HepG2 (cell line): ENCODE results near the gene L3MBTL4. TPM values are rescaled to one million over a fixed set of nuclear protein-coding genes. Genes with fewer than 3 reads are reported as not detected.
A peak's percentile ranks its signal among the peaks of the same experiment; 100 is the strongest.

Source experiments
- ARID2 ChIP-seq: sonication (generic); formaldehyde crosslinking; IDR thresholded peaks from 2 replicates; pipeline ENCODE4 v1.8.1; 2022; ENCODE audit warnings: mild to moderate bottlenecking, missing genetic modification reagents, borderline replicate concordance
- KDM2A ChIP-seq: sonication (generic); formaldehyde crosslinking; IDR thresholded peaks from 2 replicates; pipeline ENCODE4 v1.4.0; 2020; ENCODE audit warnings: low read depth, missing genetic modification reagents, borderline replicate concordance
- KDM5A ChIP-seq: fragments of 200-600 bp; sonication (generic); IDR thresholded peaks from 2 replicates; pipeline ENCODE4 v1.7.0; 2018; ENCODE audit warnings: antibody characterized with exemption, mild to moderate bottlenecking, low read length, borderline replicate concordance
- KDM6A ChIP-seq: IDR thresholded peaks from 2 replicates; pipeline ENCODE4 v1.6.1; 2016; ENCODE audit warnings: low read depth
- NR2F2 ChIP-seq: IDR thresholded peaks from 2 replicates; pipeline ENCODE4 v1.6.1; 2012; ENCODE audit warnings: low read depth, inconsistent platforms, borderline replicate concordance
- ONECUT2 ChIP-seq: sonication (generic); formaldehyde crosslinking; IDR thresholded peaks from 2 replicates; pipeline ENCODE4 v1.4.0; 2020; ENCODE audit warnings: missing genetic modification reagents
- PITX1 ChIP-seq: sonication (generic); formaldehyde crosslinking; IDR thresholded peaks from 2 replicates; pipeline ENCODE4 v1.5.1; 2020; ENCODE audit warnings: mild to moderate bottlenecking, missing genetic modification reagents
- REL ChIP-seq: sonication (generic); formaldehyde crosslinking; conservative IDR thresholded peaks from 2 replicates; pipeline ENCODE4 v1.8.0; 2022; ENCODE audit warnings: mild to moderate bottlenecking, missing genetic modification reagents, moderate library complexity
- SMAD3 ChIP-seq: sonication (generic); formaldehyde crosslinking; IDR thresholded peaks from 2 replicates; pipeline ENCODE4 v1.4.0; 2020; ENCODE audit warnings: missing genetic modification reagents
- ZBTB3 ChIP-seq: sonication (generic); formaldehyde crosslinking; IDR thresholded peaks from 2 replicates; pipeline ENCODE4 v1.4.0; 2020; ENCODE audit warnings: low read depth, mild to moderate bottlenecking, moderate library complexity, missing genetic modification reagents, borderline replicate concordance
- ZBTB7A ChIP-seq: sonication (generic); formaldehyde crosslinking; IDR thresholded peaks from 2 replicates; pipeline ENCODE4 v1.8.0; 2022; ENCODE audit warnings: mild to moderate bottlenecking, missing genetic modification reagents
- ZEB1 ChIP-seq: IDR thresholded peaks from 2 replicates; pipeline ENCODE4 v1.6.1; 2012; ENCODE audit warnings: mild to moderate bottlenecking, low read depth, inconsistent platforms; ENCODE audit not compliant: insufficient replicate concordance
- ZFP1 ChIP-seq: IDR thresholded peaks from 2 replicates; pipeline ENCODE4 v1.6.1; 2016
- ZFP82 ChIP-seq: sonication (generic); formaldehyde crosslinking; IDR thresholded peaks from 2 replicates; pipeline ENCODE4 v1.5.1; 2020; ENCODE audit warnings: mild to moderate bottlenecking, missing genetic modification reagents, borderline replicate concordance
- ZMYM3 ChIP-seq: sonication (generic); formaldehyde crosslinking; IDR thresholded peaks from 2 replicates; pipeline ENCODE4 v1.5.1; 2020; ENCODE audit warnings: mild to moderate bottlenecking, missing genetic modification reagents
- ZNF549 ChIP-seq: sonication (generic); formaldehyde crosslinking; IDR thresholded peaks from 2 replicates; pipeline ENCODE4 v1.5.0; 2020; ENCODE audit warnings: missing genetic modification reagents
- ZNF567 ChIP-seq: sonication (generic); formaldehyde crosslinking; IDR thresholded peaks from 2 replicates; pipeline ENCODE4 v1.8.1; 2023; ENCODE audit warnings: mild to moderate bottlenecking, missing genetic modification reagents, borderline replicate concordance
- polyA plus RNA-seq, 8 experiments: library from polyadenylated mRNA; depleted of rRNA in 3 of 8; stranded (reverse) in 7 of 8; unstranded in 1 of 8; fragments of >200 nt; fragmentation: Illumina TruSeq in 4 of 8; extraction: Trizol in 4 of 8; gene quantifications; 2 replicates each; pipeline versions ENCODE4 v1.2.1 to v1.2.3, GENCODE V29; 2011 to 2016; ENCODE audit warnings: low read depth in 4 of 8, missing spikeins in 1 of 8, mixed read lengths in 1 of 8; ENCODE audit not compliant: insufficient read depth in 1 of 8
- total RNA-seq, 5 experiments: library from RNA; depleted of rRNA; stranded (reverse); fragments of >200 nt; fragmentation: Illumina TruSeq; extraction: Trizol; gene quantifications; 2 replicates each; pipeline ENCODE4 v1.2.3, GENCODE V29; 2016; ENCODE audit warnings: low read depth in 1 of 5
- TF ChIP-seq, protein P1 (sequence below): sonication (generic); formaldehyde crosslinking; IDR thresholded peaks from 2 replicates; pipeline ENCODE4 v1.4.0; 2020; ENCODE audit warnings: missing genetic modification reagents, borderline replicate concordance
- TF ChIP-seq, protein P2 (sequence below): fragments of 450-650 bp; IDR thresholded peaks from 2 replicates; pipeline ENCODE4 v1.6.1; 2017
- TF ChIP-seq, protein P3 (sequence below): fragments of 450-650 bp; IDR thresholded peaks from 2 replicates; pipeline ENCODE4 v1.6.1; 2016
- TF ChIP-seq, protein P4 (sequence below): IDR thresholded peaks from 2 replicates; pipeline ENCODE4 v1.6.1; 2016; ENCODE audit warnings: low read depth
- TF ChIP-seq, protein P5 (sequence below): sonication (generic); formaldehyde crosslinking; IDR thresholded peaks from 2 replicates; pipeline ENCODE4 v1.8.0; 2022; ENCODE audit warnings: low read depth, missing genetic modification reagents

Gene L3MBTL4
- total and polyA plus RNA-seq, 2 of the 13 experiments (the other 11 are each of a cell fraction or from before 2014, with no cell fraction given), result 10.8 to 13.3 TPM

DNA sequence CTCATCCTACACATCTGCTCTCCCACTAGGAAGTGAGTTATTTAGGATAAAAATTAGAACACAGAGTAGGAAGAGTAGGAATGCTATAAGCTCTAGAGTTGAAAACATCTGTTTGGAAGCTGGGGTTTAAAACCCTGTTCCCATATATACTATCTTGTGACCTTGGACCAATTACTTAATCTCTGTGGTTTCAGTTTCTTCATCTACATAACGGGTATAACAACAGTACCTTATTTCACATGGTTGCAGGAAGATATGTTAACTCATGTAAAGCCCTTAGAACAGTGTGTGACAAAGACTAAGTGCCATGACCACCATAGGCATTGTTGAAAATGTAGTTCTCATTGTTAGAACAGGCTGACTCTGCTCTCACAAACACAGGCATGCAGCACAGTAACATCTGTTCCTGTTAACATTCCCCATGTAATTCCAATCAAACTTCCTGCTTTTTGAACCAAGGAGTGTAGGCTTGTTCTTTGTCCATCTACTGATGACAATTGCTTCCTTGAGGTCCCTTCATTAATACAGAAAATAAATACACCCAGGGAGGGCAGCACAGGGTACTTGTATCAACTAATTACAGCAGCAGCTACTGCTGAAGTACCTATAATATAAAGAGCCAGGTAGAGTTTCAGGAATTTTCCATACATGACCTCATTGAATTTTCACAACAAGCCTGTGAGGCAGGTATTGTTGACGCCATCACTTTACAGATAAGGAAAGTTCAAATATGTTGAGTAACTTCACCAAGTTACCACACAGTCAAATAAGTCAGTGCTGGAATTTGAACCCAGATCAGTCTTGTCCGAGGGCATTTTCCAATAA, 204.2 kb downstream of the L3MBTL4 start (continued):
- TF ChIP-seq, protein P1, sequence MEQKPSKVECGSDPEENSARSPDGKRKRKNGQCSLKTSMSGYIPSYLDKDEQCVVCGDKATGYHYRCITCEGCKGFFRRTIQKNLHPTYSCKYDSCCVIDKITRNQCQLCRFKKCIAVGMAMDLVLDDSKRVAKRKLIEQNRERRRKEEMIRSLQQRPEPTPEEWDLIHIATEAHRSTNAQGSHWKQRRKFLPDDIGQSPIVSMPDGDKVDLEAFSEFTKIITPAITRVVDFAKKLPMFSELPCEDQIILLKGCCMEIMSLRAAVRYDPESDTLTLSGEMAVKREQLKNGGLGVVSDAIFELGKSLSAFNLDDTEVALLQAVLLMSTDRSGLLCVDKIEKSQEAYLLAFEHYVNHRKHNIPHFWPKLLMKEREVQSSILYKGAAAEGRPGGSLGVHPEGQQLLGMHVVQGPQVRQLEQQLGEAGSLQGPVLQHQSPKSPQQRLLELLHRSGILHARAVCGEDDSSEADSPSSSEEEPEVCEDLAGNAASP (CRISPR knock-in tag), result peak; percentile 66; the same call in 1 of the 2 replicates
- TF ChIP-seq ARID2, result no peak
- TF ChIP-seq NR2F2, result peak; percentile 25; the same call in 1 of the 2 replicates
- TF ChIP-seq ZNF549 (CRISPR knock-in tag), result no peak
- TF ChIP-seq ZBTB7A (CRISPR knock-in tag), result no peak
- peak; percentile 80 for TF ChIP-seq ZEB1
- no peak for TF ChIP-seq ZNF567
- TF ChIP-seq, protein P2, sequence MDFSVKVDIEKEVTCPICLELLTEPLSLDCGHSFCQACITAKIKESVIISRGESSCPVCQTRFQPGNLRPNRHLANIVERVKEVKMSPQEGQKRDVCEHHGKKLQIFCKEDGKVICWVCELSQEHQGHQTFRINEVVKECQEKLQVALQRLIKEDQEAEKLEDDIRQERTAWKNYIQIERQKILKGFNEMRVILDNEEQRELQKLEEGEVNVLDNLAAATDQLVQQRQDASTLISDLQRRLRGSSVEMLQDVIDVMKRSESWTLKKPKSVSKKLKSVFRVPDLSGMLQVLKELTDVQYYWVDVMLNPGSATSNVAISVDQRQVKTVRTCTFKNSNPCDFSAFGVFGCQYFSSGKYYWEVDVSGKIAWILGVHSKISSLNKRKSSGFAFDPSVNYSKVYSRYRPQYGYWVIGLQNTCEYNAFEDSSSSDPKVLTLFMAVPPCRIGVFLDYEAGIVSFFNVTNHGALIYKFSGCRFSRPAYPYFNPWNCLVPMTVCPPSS, result no peak
- 0 out of 2 replicates have a peak, but pooled peaks have one; percentile 41 for TF ChIP-seq ZFP82 (CRISPR knock-in tag)
- TF ChIP-seq, protein P3, sequence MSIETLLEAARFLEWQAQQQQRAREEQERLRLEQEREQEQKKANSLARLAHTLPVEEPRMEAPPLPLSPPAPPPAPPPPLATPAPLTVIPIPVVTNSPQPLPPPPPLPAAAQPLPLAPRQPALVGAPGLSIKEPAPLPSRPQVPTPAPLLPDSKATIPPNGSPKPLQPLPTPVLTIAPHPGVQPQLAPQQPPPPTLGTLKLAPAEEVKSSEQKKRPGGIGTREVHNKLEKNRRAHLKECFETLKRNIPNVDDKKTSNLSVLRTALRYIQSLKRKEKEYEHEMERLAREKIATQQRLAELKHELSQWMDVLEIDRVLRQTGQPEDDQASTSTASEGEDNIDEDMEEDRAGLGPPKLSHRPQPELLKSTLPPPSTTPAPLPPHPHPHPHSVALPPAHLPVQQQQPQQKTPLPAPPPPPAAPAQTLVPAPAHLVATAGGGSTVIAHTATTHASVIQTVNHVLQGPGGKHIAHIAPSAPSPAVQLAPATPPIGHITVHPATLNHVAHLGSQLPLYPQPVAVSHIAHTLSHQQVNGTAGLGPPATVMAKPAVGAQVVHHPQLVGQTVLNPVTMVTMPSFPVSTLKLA, result no peak
- no peak for TF ChIP-seq KDM5A
- TF ChIP-seq KDM6A (CRISPR knock-in tag), result 0 out of 2 replicates have a peak, but pooled peaks have one; percentile 43
- TF ChIP-seq KDM2A (CRISPR knock-in tag), result no peak
- TF ChIP-seq, protein P4, sequence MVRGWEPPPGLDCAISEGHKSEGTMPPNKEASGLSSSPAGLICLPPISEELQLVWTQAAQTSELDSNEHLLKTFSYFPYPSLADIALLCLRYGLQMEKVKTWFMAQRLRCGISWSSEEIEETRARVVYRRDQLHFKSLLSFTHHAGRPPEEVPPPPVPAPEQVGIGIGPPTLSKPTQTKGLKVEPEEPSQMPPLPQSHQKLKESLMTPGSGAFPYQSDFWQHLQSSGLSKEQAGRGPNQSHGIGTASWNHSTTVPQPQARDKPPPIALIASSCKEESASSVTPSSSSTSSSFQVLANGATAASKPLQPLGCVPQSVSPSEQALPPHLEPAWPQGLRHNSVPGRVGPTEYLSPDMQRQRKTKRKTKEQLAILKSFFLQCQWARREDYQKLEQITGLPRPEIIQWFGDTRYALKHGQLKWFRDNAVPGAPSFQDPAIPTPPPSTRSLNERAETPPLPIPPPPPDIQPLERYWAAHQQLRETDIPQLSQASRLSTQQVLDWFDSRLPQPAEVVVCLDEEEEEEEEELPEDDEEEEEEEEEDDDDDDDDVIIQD (CRISPR knock-in tag), result peak; percentile 59; the same call in 1 of the 2 replicates
- 0 out of 2 replicates have a peak, but pooled peaks have one; percentile 14 for TF ChIP-seq ZFP1 (CRISPR knock-in tag)
- TF ChIP-seq, protein P5, sequence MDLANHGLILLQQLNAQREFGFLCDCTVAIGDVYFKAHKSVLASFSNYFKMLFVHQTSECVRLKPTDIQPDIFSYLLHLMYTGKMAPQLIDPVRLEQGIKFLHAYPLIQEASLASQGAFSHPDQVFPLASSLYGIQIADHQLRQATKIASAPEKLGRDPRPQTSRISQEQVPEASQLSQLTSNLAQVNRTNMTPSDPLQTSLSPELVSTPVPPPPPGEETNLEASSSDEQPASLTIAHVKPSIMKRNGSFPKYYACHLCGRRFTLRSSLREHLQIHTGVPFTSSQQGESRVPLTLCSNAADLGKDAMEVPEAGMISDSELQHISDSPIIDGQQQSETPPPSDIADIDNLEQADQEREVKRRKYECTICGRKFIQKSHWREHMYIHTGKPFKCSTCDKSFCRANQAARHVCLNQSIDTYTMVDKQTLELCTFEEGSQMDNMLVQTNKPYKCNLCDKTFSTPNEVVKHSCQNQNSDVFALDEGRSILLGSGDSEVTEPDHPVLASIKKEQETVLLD, result no peak
- peak; percentile 43; the same call in 1 of the 2 replicates for TF ChIP-seq ZMYM3
- 0 out of 2 replicates have a peak, but pooled peaks have one; percentile 24 for TF ChIP-seq PITX1 (CRISPR knock-in tag)
- TF ChIP-seq ZBTB3 (CRISPR knock-in tag), result no peak
- peak; percentile 58; the same call in 1 of the 2 replicates for TF ChIP-seq SMAD3 (CRISPR knock-in tag)
- no peak for TF ChIP-seq REL (CRISPR knock-in tag)
- peak; percentile 54; the same call in 1 of the 2 replicates for TF ChIP-seq ONECUT2 (CRISPR knock-in tag)
